B cell (primary cell): ENCODE results near the gene NPAS2. TPM values are rescaled to one million over a fixed set of nuclear protein-coding genes. Genes with fewer than 3 reads are reported as not detected.

Experiments
- ATAC-seq: fragments of 200-7000 bp; cut with Tn5 transposase; one replicate; pipeline ENCODE4 v1.10.0; 2021; ENCODE audit warnings: low read depth, mild to moderate bottlenecking, moderate number of reproducible peaks, moderate library complexity
- CTCF ChIA-PET: fragments of 350-600 bp; sonication (Branson Sonifier 250); formaldehyde crosslinking; loops from one replicate; lab custom pipeline; 2021; ENCODE audit warnings: antibody characterized with exemption, inconsistent platforms; lab: Charles Lee
- POLR2A ChIA-PET: fragments of 350-600 bp; sonication (Branson Sonifier 250); formaldehyde crosslinking; loops from one replicate; lab custom pipeline; 2021; ENCODE audit warnings: antibody characterized with exemption; lab: Charles Lee
- DNase-seq: peaks from one replicate; pipeline ENCODE4 v3.0.0; 2013
- H2AFZ ChIP-seq: 2 replicates; pipeline ENCODE4 v1.6.1; 2012; ENCODE audit warnings: mild to moderate bottlenecking, low read depth, low read length; ENCODE audit not compliant: insufficient read depth, poor library complexity, severe bottlenecking
- H3K27ac ChIP-seq, 2 donors: 1 replicate in 1 of 2; 2 replicates in 1 of 2; pipeline ENCODE4 v1.5.1; 2012 to 2013; ENCODE audit warnings: low read length in 2 of 2, mild to moderate bottlenecking in 2 of 2, moderate library complexity in 1 of 2
- H3K27me3 ChIP-seq, 4 experiments: fragments of 200-600 bp in 1 of 4; sonication (generic) in 1 of 4; replicated peaks in 1 of 4; 1 replicate in 2 of 4; 2 replicates in 2 of 4; pipeline versions ENCODE4 v1.6.1 to v1.7.0; 2013 to 2016; ENCODE audit warnings: low read length in 3 of 4, mild to moderate bottlenecking in 2 of 4, mixed read lengths in 1 of 4, moderate library complexity in 1 of 4; ENCODE audit not compliant: insufficient read depth in 4 of 4, control insufficient read depth in 3 of 4; ENCODE audit errors: control extremely low read depth in 1 of 4
- H3K36me3 ChIP-seq, 2 experiments: replicated peaks in 1 of 2; 1 replicate in 1 of 2; 2 replicates in 1 of 2; pipeline versions ENCODE4 v1.6.1 to v1.7.1; 2013; ENCODE audit warnings: low read length in 1 of 2; ENCODE audit not compliant: insufficient read depth in 2 of 2, control insufficient read depth in 1 of 2; ENCODE audit errors: control extremely low read depth in 1 of 2, extremely low read depth in 1 of 2
- H3K4me1 ChIP-seq, 2 donors: fragments of 200-600 bp in 1 of 2; sonication (generic) in 1 of 2; 1 replicate in 1 of 2; 2 replicates in 1 of 2; pipeline versions ENCODE4 v1.5.1 to v1.6.1; 2013 to 2017; ENCODE audit warnings: low read length in 2 of 2; ENCODE audit not compliant: control insufficient read depth in 2 of 2, insufficient read depth in 2 of 2
- H3K4me2 ChIP-seq: replicated peaks from 2 replicates; pipeline ENCODE3; 2012; ENCODE audit warnings: mild to moderate bottlenecking, low read depth, low read length; ENCODE audit not compliant: poor library complexity, severe bottlenecking
- H3K4me3 ChIP-seq, 5 experiments: fragments of 200-600 bp in 1 of 5; sonication (generic) in 1 of 5; 1 replicate in 3 of 5; 2 replicates in 2 of 5; pipeline versions ENCODE4 v1.5.1 to v1.7.0; 2011 to 2016; ENCODE audit warnings: low read length in 4 of 5, mild to moderate bottlenecking in 4 of 5, low read depth in 2 of 5, control low read depth in 1 of 5, moderate library complexity in 1 of 5; ENCODE audit not compliant: insufficient read depth in 1 of 5; ENCODE audit errors: control extremely low read depth in 1 of 5, extremely low read depth in 1 of 5
- H3K79me2 ChIP-seq: fragments of 200-600 bp; sonication (generic); one replicate; pipeline ENCODE4 v1.6.0; 2016; ENCODE audit warnings: low read length; ENCODE audit not compliant: control insufficient read depth, insufficient read depth
- H3K9ac ChIP-seq: fragments of 200-600 bp; sonication (generic); 2 replicates; pipeline ENCODE4 v1.6.1; 2017; ENCODE audit warnings: mild to moderate bottlenecking, low read length, moderate library complexity
- H3K9me3 ChIP-seq, 3 donors: one replicate each; pipeline versions ENCODE4 v1.6.1 to v1.7.1; 2013; ENCODE audit warnings: low read length in 2 of 3; ENCODE audit not compliant: control insufficient read depth in 2 of 3, insufficient read depth in 1 of 3; ENCODE audit errors: control extremely low read depth in 1 of 3
- H4K20me1 ChIP-seq: 2 replicates; pipeline ENCODE4 v1.6.0; 2012; ENCODE audit warnings: mild to moderate bottlenecking, low read length; ENCODE audit not compliant: insufficient read depth, control insufficient read depth, poor library complexity, severe bottlenecking
- H3K27ac Mint-ChIP-seq: one replicate; pipeline ENCODE4 v1.8.0; 2021; ENCODE audit warnings: mixed read lengths
- H3K27me3 Mint-ChIP-seq: one replicate; pipeline ENCODE4 v1.8.0; 2021; ENCODE audit warnings: mixed read lengths
- H3K4me1 Mint-ChIP-seq: one replicate; pipeline ENCODE4 v1.8.0; 2021; ENCODE audit warnings: mixed read lengths
- H3K4me3 Mint-ChIP-seq: one replicate; pipeline ENCODE4 v1.8.0; 2021; ENCODE audit warnings: mixed read lengths
- H3K9me3 Mint-ChIP-seq: one replicate; pipeline ENCODE4 v1.8.0; 2022; ENCODE audit warnings: mixed read lengths; ENCODE audit not compliant: insufficient read depth
- EZH2 ChIP-seq: IDR thresholded peaks from 2 replicates; pipeline ENCODE4 v1.6.1; 2012; ENCODE audit warnings: borderline replicate concordance, low read depth, mild to moderate bottlenecking, moderate library complexity, low read length; ENCODE audit not compliant: insufficient read depth, poor library complexity, severe bottlenecking
- WGBS: methylation state at CpG from one replicate; pipeline ENCODE4 v1.1.5; 2013; ENCODE audit warnings: missing lambda C conversion rate; ENCODE audit not compliant: insufficient coverage; 5-methylcytosine and 5-hydroxymethylcytosine counted together
- intact Hi-C: fragments of 100-400 bp; cut with micrococcal nuclease; formaldehyde crosslinking; loops from one replicate; pipeline ENCODE4 v1.10.0; 2022
- polyA plus RNA-seq: library from polyadenylated mRNA; depleted of rRNA; stranded (reverse); fragments of >200 nt; gene quantifications from 2 replicates; pipeline ENCODE4 v1.2.3, GENCODE V29; 2012
- total RNA-seq, 2 donors: library from RNA; stranded (reverse); fragments of 120-200 nt in 1 of 2; gene quantifications; 1 replicate in 1 of 2; 2 replicates in 1 of 2; pipeline versions ENCODE4 v1.2.3 to v1.2.4, GENCODE V29; 2013 to 2022
- TF ChIP-seq, protein P1 (sequence below): fragments of 200-600 bp; IDR thresholded peaks from one replicate; pipeline ENCODE4 v1.8.0; 2022; ENCODE audit warnings: antibody characterized with exemption, mild to moderate bottlenecking

The NPAS2 gene
- total and polyA plus RNA-seq, 2 donors (not counting 1 experiment from before 2014, with no cell fraction given): not detected

DNA sequence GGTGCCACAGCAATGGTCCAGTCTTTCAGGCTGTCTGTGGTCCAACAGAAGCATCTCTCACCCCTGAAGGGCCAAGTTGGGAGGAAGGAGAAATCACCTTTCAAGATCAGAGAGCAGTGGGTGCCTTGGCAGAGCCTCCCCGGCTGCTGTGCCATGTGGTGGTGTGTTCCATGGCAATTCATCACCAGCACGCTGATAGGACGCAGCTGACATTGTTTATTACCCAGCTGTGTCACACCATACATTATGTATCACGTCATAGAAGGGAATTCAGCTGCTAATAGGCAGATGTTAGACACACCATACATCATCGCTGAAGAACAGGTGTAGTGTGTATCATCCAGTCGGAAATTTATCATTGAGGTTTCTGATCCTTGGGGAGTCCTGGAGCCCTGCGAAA is 152.5 kb downstream of the NPAS2 start:
- Mint-ChIP-seq H3K9me3 (no peaks in the 10 kb centered on the region), H3K27ac (no peak overlapping the region), H3K27me3 (peaks cover 34% of the 10 kb centered on the region), H3K4me3 (no peak overlapping the region), H3K4me1 (peaks cover 11% of the 10 kb centered on the region)
- no peaks in the 10 kb centered on the region for H3K36me3 ChIP-seq
- CTCF ChIA-PET: no interaction called here
- peaks cover 0 to 5% (median 0%) of the 10 kb centered on the region in 3 donors for H3K9me3 ChIP-seq
- no peak overlapping the region for H2AFZ ChIP-seq
- DNase-seq (no peak), ATAC-seq (no peak)
- no peak overlapping the region for H3K9ac ChIP-seq
- no peaks in the 10 kb centered on the region for H3K79me2 ChIP-seq
- H3K4me2 ChIP-seq: no peak overlapping the region
- intact Hi-C loops: no loop called here
- H3K27me3 ChIP-seq: peaks cover 0 to 7% (median 0%) of the 10 kb centered on the region in 4 experiments
- TF ChIP-seq EZH2: no peak
- TF ChIP-seq, protein P1, sequence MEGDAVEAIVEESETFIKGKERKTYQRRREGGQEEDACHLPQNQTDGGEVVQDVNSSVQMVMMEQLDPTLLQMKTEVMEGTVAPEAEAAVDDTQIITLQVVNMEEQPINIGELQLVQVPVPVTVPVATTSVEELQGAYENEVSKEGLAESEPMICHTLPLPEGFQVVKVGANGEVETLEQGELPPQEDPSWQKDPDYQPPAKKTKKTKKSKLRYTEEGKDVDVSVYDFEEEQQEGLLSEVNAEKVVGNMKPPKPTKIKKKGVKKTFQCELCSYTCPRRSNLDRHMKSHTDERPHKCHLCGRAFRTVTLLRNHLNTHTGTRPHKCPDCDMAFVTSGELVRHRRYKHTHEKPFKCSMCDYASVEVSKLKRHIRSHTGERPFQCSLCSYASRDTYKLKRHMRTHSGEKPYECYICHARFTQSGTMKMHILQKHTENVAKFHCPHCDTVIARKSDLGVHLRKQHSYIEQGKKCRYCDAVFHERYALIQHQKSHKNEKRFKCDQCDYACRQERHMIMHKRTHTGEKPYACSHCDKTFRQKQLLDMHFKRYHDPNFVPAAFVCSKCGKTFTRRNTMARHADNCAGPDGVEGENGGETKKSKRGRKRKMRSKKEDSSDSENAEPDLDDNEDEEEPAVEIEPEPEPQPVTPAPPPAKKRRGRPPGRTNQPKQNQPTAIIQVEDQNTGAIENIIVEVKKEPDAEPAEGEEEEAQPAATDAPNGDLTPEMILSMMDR: no peak
- peaks cover 11 to 13% of the 10 kb centered on the region in 2 donors for H3K4me1 ChIP-seq
- no peaks in the 10 kb centered on the region for H4K20me1 ChIP-seq
- H3K27ac ChIP-seq: no peak overlapping the region
- 100% methylated on average over 3 of the region's 7 CpGs for WGBS
- POLR2A ChIA-PET: no interaction called here
- no peak overlapping the region for H3K4me3 ChIP-seq

GRCh38 chr2:100974712-100975520 is 155.0 kb downstream of the NPAS2 start:
- Histone ChIP-seq H3K4me3 (no peak overlapping the region), H4K20me1 (no peaks in the 10 kb centered on the region), H3K79me2 (no peaks in the 10 kb centered on the region), H3K27ac (no peak overlapping the region), H3K9me3 (peaks cover 0 to 5% (median 0%) of the 10 kb centered on the region in 3 donors), H3K27me3 (peaks cover 0 to 11% (median 0%) of the 10 kb centered on the region in 4 experiments), H3K4me1 (peaks cover 11 to 15% of the 10 kb centered on the region in 2 donors), H2AFZ (no peak overlapping the region), H3K36me3 (no peaks in the 10 kb centered on the region), H3K4me2 (no peak overlapping the region), H3K9ac (no peak overlapping the region)
- no peak for DNase-seq
- 94% methylated on average over 17 of the region's 22 CpGs for WGBS
- intact Hi-C loops: no loop called here
- CTCF ChIA-PET: no interaction called here
- peaks cover 21% of the 10 kb centered on the region for H3K4me1 Mint-ChIP-seq
- POLR2A ChIA-PET: no interaction called here
- no peak overlapping the region for H3K27ac Mint-ChIP-seq
- peaks cover 22% of the 10 kb centered on the region for H3K27me3 Mint-ChIP-seq
- H3K4me3 Mint-ChIP-seq: no peak overlapping the region
- no peak for ATAC-seq
- H3K9me3 Mint-ChIP-seq: no peaks in the 10 kb centered on the region
- no peak for TF ChIP-seq EZH2
- TF ChIP-seq, protein P1: no peak
